Hindlimb muscle (tissue), 1 donor: ENCODE measurements around the gene ZNF132. TPM values are rescaled to one million over a fixed set of nuclear protein-coding genes. Genes with fewer than 3 reads are reported as not detected.
A peak's percentile ranks its signal among the peaks of the same experiment; 100 is the strongest.
"Not testable (repeated sequence)": the region's sequence is repeated elsewhere in the genome, so short reads cannot be mapped to it uniquely, and the experiment has no call there.

Source experiments
- DNase-seq: peaks from one replicate; pipeline ENCODE4 v3.0.0-alpha.2; 2013
- polyA plus RNA-seq: library from polyadenylated mRNA; unstranded; fragments of 120-200 nt; gene quantifications from one replicate; pipeline ENCODE4 v1.2.1, GENCODE V29; 2013; ENCODE audit not compliant: insufficient read length

Gene ZNF132
- polyA plus RNA-seq, 1 donor, result 6.1 TPM

GRCh38 chr19:58406818-58407657 lies 32.9 kb downstream of the ZNF132 start:
- no peak for DNase-seq

- DNase-seq, result not testable (repeated sequence)
Observed at GRCh38 chr19:58403920-58404478, 36.0 kb downstream of the ZNF132 start.

- no peak for DNase-seq
Observed at GRCh38 chr19:58401840-58402421, 38.0 kb downstream of the ZNF132 start.

GRCh38 chr19:58400916-58401839 lies 38.8 kb downstream of the ZNF132 start:
- peak; percentile 100 for DNase-seq

- DNase-seq, result no peak
Observed at GRCh38 chr19:58400316-58400915, 39.5 kb downstream of the ZNF132 start.

GRCh38 chr19:58399903-58400302 lies 40.0 kb downstream of the ZNF132 start:
- DNase-seq, result no peak

GRCh38 chr19:58398545-58398944 lies 41.4 kb downstream of the ZNF132 start:
- no peak for DNase-seq

- DNase-seq, result no peak
Observed at GRCh38 chr19:58398087-58398486, 41.9 kb downstream of the ZNF132 start.

- no peak for DNase-seq
Observed at GRCh38 chr19:58397533-58398037, 42.4 kb downstream of the ZNF132 start.

GRCh38 chr19:58396691-58397532 lies 43.0 kb downstream of the ZNF132 start:
- no peak for DNase-seq

GRCh38 chr19:58395979-58396627 lies 43.9 kb downstream of the ZNF132 start:
- DNase-seq, result no peak

- DNase-seq, result no peak
Observed at GRCh38 chr19:58395220-58395978, 44.6 kb downstream of the ZNF132 start, which contains the start of gene RNF225. Gene RNF225, plus strand, starts transcription at chr19:58395656. Its CDS starts 434 bp downstream, at chr19:58396090.

GRCh38 chr19:58394821-58395219 lies 45.1 kb downstream of the ZNF132 start:
- DNase-seq, result no peak

GRCh38 chr19:58393725-58394033 lies 46.3 kb downstream of the ZNF132 start:
- DNase-seq, result no peak

- no peak for DNase-seq
Observed at GRCh38 chr19:58392945-58393724, 46.8 kb downstream of the ZNF132 start.

GRCh38 chr19:58388175-58388526 lies 51.8 kb downstream of the ZNF132 start:
- no peak for DNase-seq

GRCh38 chr19:58387338-58388174 lies 52.4 kb downstream of the ZNF132 start:
- no peak for DNase-seq
